ENCODE data around the gene P4HA2. TPM values are rescaled to one million over a fixed set of nuclear protein-coding genes. Genes with fewer than 3 reads are reported as not detected.

The P4HA2 gene
- total and polyA plus RNA-seq, 2 of the 13 experiments (the other 11 are each of a cell fraction or from before 2014, with no cell fraction given), result 37.7 to 126 TPM

- no peak for TF ChIP-seq ZNF839 (CRISPR knock-in tag; IDR thresholded peaks at IDR 0.05; ENCODE audit: borderline replicate concordance)
- no peak for TF ChIP-seq CREB3 (CRISPR knock-in tag; IDR thresholded peaks at IDR 0.05)
- TF ChIP-seq SP5 (CRISPR knock-in tag; IDR thresholded peaks at IDR 0.05; ENCODE audit: borderline replicate concordance, low read depth), result no peak
Observed at GRCh38 chr5:132256086-132256782, 28.6 kb upstream of the P4HA2 start (continued).

GRCh38 chr5:132254321-132254977 lies 26.8 kb upstream of the P4HA2 start:
- DNase-seq (ENCODE audit: low spot score) (no peak), FAIRE-seq (no peak), ATAC-seq (no peak)
- H3K9me3 ChIP-seq (ENCODE audit: low read length), result no peaks in the 10 kb centered on the region
- no peak overlapping the region for H3K27ac ChIP-seq (ENCODE audit: extremely low read length, insufficient read depth, low read length)
- no peak overlapping the region for H3K9ac ChIP-seq (ENCODE audit: insufficient read depth, low read depth, low read length)
- peaks cover 14% of the 10 kb centered on the region for H3K4me1 ChIP-seq (ENCODE audit: insufficient read depth, low read length)
- in situ Hi-C loops (cut with HindIII; ENCODE audit: extremely low pct_ligation_motif_present, low pct_unique_long_range_greater_than_20kb), result no loop called here
- ChIA-PET CTCF (ENCODE audit: low intra/inter-chr PET ratio, low total read pairs) (no interaction called here), POLR2A (no interaction called here)
- H2AFZ ChIP-seq (ENCODE audit: low read length), result no peak overlapping the region
- H3K4me2 ChIP-seq (ENCODE audit: low read depth, low read length), result no peak overlapping the region
- intact Hi-C loops (cut with micrococcal nuclease; ENCODE audit: unreplicated experiment), result no loop called here
- no peaks in the 10 kb centered on the region; the same call in 1 of the 2 replicates for H4K20me1 ChIP-seq (ENCODE audit: insufficient read depth, low read length)
- no peaks in the 10 kb centered on the region for H3K79me2 ChIP-seq (ENCODE audit: insufficient read depth, low read length)
- peaks cover 11 to 32% of the 10 kb centered on the region in 2 experiments for H3K27me3 ChIP-seq (ENCODE audit: control insufficient read depth in 1 of 2, insufficient read depth in 2 of 2, low read length in 2 of 2)
- 37% methylated on average over 4 of the region's 7 CpGs for WGBS (ENCODE audit: low lambda C conversion rate)
- H3K4me3 ChIP-seq (replicated peaks in 1 of 3; ENCODE audit: insufficient read depth in 1 of 3, low read depth in 2 of 3, low read length in 3 of 3), result no peak overlapping the region
- BruUV-seq (replicated peaks), result no TSS peak
- no peak for TF ChIP-seq ZNF552 (CRISPR knock-in tag; IDR thresholded peaks at IDR 0.05; ENCODE audit: borderline replicate concordance)
- TF ChIP-seq FOXK1 (CRISPR knock-in tag; IDR thresholded peaks at IDR 0.05; ENCODE audit: borderline replicate concordance, low read depth), result no peak
- no peak for TF ChIP-seq ZNF124 (CRISPR knock-in tag; IDR thresholded peaks at IDR 0.05)
- TF ChIP-seq MTERF4 (CRISPR knock-in tag; IDR thresholded peaks at IDR 0.05), result no peak
- no peak for TF ChIP-seq ZSCAN30 (CRISPR knock-in tag; IDR thresholded peaks at IDR 0.05)
- TF ChIP-seq ZNF747 (CRISPR knock-in tag; IDR thresholded peaks at IDR 0.05; ENCODE audit: borderline replicate concordance), result no peak
- TF ChIP-seq ZNF281 (CRISPR knock-in tag; IDR thresholded peaks at IDR 0.05; ENCODE audit: borderline replicate concordance), result no peak
- no peak for TF ChIP-seq YEATS2 (CRISPR knock-in tag; IDR thresholded peaks at IDR 0.05; ENCODE audit: borderline replicate concordance)
- no peaks in the 10 kb centered on the region for H3K36me3 ChIP-seq (replicated peaks in 1 of 2; ENCODE audit: control insufficient read depth in 1 of 2, insufficient read depth in 2 of 2, low read length in 2 of 2)
